Kidney (tissue), 14 donors: ENCODE results near the gene JAKMIP1. TPM values are rescaled to one million over a fixed set of nuclear protein-coding genes. Genes with fewer than 3 reads are reported as not detected.
A peak's percentile ranks its signal among the peaks of the same experiment; 100 is the strongest.

Experiments used
- DNase-seq, 5 donors: peaks; one replicate each; pipeline ENCODE4 v3.0.0-alpha.2; 2013 to 2020
- FAIRE-seq: peaks from 2 replicates; lab custom pipeline; 2012; peaks lifted over from hg19 to GRCh38; lab: Jason Lieb, UNC
- H3K27ac ChIP-seq, 2 donors: one replicate each; pipeline ENCODE4 v1.7.0; 2013; ENCODE audit warnings: low read depth in 2 of 2, low read length in 2 of 2, inconsistent platforms in 1 of 2
- H3K27me3 ChIP-seq: one replicate; pipeline ENCODE4 v1.7.1; 2013; ENCODE audit warnings: low read length, inconsistent platforms; ENCODE audit not compliant: control insufficient read depth, insufficient read depth
- H3K36me3 ChIP-seq, 3 donors: one replicate each; pipeline versions ENCODE4 v1.7.0 to v1.7.1; 2013; ENCODE audit warnings: low read length in 3 of 3, control low read depth in 1 of 3, inconsistent platforms in 1 of 3; ENCODE audit not compliant: insufficient read depth in 3 of 3, control insufficient read depth in 2 of 3
- H3K4me1 ChIP-seq, 3 donors: one replicate each; pipeline versions ENCODE4 v1.7.0 to v1.7.1; 2013; ENCODE audit warnings: low read length in 3 of 3, inconsistent platforms in 1 of 3, low read depth in 1 of 3; ENCODE audit not compliant: control insufficient read depth in 2 of 3, insufficient read depth in 2 of 3
- H3K4me3 ChIP-seq, 3 donors: one replicate each; pipeline versions ENCODE4 v1.7.0 to v1.8.1; 2013; ENCODE audit warnings: low read length in 3 of 3, control low read depth in 1 of 3, inconsistent platforms in 1 of 3
- H3K9ac ChIP-seq, 3 donors: one replicate each; pipeline versions ENCODE4 v1.7.0 to v1.7.1; 2013; ENCODE audit warnings: low read length in 3 of 3, control low read depth in 1 of 3, inconsistent platforms in 1 of 3
- H3K9me3 ChIP-seq, 3 donors: one replicate each; pipeline versions ENCODE4 v1.7.0 to v1.7.1; 2013; ENCODE audit warnings: low read length in 3 of 3, control low read depth in 1 of 3, inconsistent platforms in 1 of 3; ENCODE audit not compliant: control insufficient read depth in 2 of 3, insufficient read depth in 1 of 3
- intact Hi-C: fragments of 100-400 bp; cut with DNase I; formaldehyde crosslinking; loops from one replicate; pipeline ENCODE4 v1.11.1; 2022
- polyA plus RNA-seq: library from polyadenylated mRNA; stranded (reverse); fragments of 350-450 nt; fragmentation: Illumina TruSeq; extraction: RNeasy Lipid Tissue Mini Kit (QIAGEN cat#74804); gene quantifications from one replicate; pipeline ENCODE4 v1.2.3, GENCODE V29; 2014; ENCODE audit warnings: low read depth, low replicate concordance; ENCODE audit not compliant: insufficient read depth
- total RNA-seq: library from RNA; stranded (reverse); fragmentation: NEBNext Ultra II Directional; extraction: Animal tissue kit (Norgen Biotek cat#: 25700); gene quantifications from one replicate; pipeline ENCODE4 v1.2.1, GENCODE V29; 2021
- TF ChIP-seq, protein P1 (sequence below): IDR thresholded peaks from 3 replicates; pipeline ENCODE4 v1.5.1; 2012; ENCODE audit warnings: mild to moderate bottlenecking, moderate library complexity, borderline replicate concordance; ENCODE audit not compliant: insufficient read depth; ENCODE audit errors: extremely low read depth
- donor health status: control.
- donor health status: control.
- donor health status: control.
- donor health status: control.
- donor health status: control.
- donor health status: DM: yes; HTN: yes; CAD: no.
- donor health status: Normal renal cell carcinoma (clear cell type).

The JAKMIP1 gene
- total and polyA plus RNA-seq, 2 donors from 2014 or later = 0.69 TPM; not detected in 1

DNA sequence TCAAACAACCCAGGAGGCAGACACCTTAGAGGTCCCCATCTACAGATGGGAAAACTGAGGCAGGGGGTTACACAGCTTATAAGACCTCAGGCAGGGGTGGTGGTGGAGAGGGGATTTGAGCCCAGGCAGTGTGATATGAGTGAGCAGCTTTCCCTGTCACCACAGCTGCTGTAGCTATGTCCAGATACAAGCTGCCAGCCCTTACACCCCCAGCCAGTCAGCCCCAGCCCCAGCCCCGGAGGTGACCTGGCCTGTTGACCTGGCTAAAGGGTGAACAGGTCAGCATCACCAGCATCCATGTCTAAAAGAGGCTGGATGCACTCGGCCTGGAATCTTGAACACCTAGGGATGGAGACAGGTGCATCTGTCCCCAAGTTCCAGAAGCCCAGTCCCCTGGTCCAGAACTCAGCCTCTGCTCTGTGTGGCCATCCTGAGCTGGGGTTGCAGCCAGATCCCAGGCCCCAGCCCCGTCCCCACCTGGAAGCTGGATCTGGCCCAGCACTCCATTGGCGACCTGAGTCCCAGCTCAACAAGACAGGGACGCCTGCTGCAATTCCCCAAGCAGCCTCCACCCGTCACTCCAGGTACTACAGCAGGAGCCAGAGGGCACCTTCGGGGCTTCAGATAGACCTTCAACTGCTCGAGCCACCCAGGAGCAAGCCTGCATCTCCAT lies 89.5 kb downstream of the JAKMIP1 start:
- peaks cover 2% of the 10 kb centered on the region for H3K27me3 ChIP-seq
- H3K9me3 ChIP-seq = no peaks in the 10 kb centered on the region
- H3K36me3 ChIP-seq = no peaks in the 10 kb centered on the region
- H3K4me3 ChIP-seq = no peak overlapping the region
- no peak overlapping the region for H3K27ac ChIP-seq
- TF ChIP-seq, protein P1, sequence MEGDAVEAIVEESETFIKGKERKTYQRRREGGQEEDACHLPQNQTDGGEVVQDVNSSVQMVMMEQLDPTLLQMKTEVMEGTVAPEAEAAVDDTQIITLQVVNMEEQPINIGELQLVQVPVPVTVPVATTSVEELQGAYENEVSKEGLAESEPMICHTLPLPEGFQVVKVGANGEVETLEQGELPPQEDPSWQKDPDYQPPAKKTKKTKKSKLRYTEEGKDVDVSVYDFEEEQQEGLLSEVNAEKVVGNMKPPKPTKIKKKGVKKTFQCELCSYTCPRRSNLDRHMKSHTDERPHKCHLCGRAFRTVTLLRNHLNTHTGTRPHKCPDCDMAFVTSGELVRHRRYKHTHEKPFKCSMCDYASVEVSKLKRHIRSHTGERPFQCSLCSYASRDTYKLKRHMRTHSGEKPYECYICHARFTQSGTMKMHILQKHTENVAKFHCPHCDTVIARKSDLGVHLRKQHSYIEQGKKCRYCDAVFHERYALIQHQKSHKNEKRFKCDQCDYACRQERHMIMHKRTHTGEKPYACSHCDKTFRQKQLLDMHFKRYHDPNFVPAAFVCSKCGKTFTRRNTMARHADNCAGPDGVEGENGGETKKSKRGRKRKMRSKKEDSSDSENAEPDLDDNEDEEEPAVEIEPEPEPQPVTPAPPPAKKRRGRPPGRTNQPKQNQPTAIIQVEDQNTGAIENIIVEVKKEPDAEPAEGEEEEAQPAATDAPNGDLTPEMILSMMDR = no peak
- FAIRE-seq (no peak), DNase-seq (peak in 1 of 5 donors; percentile 30)
- H3K9ac ChIP-seq = no peak overlapping the region
- no peaks in the 10 kb centered on the region for H3K4me1 ChIP-seq
- intact Hi-C loops = no loop called here

DNA sequence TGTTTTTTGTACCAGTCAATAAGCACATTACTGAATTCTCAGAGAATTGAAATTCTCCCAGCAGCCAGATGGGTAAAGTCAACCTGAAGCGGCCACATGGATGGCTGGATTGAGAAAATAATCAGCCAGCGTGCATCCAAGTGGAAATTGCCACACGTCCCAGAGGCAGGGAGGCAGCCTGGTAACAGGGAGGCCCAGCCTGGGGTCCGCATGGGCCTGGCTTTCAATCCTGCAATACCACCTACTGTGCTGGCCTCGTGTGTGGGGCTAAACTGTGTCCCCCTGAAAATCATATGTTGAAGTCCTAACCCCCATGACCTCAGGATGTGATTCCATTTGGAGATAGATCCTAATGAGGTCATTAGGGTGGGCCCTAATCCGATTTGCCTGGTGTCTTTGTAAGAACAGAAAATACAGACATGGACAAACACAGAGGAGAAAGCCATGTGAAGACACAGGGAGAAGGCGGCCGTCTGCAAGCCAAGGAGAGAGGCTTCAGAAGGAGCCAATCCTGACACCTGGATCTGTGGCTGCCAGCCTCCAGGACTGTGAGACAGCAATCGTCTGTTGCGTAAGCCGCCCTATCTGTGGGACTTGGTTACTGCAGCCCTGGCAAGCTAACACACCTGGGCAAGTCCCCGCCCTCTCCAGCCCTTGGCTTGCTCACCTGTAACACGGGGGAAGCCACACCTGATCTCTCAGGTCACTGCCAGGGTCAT lies 90.3 kb downstream of the JAKMIP1 start:
- TF ChIP-seq, protein P1 = no peak
- Histone ChIP-seq H3K27me3 (peaks cover 2% of the 10 kb centered on the region), H3K36me3 (no peaks in the 10 kb centered on the region), H3K27ac (no peak overlapping the region), H3K4me1 (no peaks in the 10 kb centered on the region), H3K4me3 (no peak overlapping the region), H3K9ac (no peak overlapping the region), H3K9me3 (no peaks in the 10 kb centered on the region)
- intact Hi-C loops = no loop called here
- DNase-seq (peak in 2 of 5 donors; percentile 6 to 49), FAIRE-seq (no peak)

DNA sequence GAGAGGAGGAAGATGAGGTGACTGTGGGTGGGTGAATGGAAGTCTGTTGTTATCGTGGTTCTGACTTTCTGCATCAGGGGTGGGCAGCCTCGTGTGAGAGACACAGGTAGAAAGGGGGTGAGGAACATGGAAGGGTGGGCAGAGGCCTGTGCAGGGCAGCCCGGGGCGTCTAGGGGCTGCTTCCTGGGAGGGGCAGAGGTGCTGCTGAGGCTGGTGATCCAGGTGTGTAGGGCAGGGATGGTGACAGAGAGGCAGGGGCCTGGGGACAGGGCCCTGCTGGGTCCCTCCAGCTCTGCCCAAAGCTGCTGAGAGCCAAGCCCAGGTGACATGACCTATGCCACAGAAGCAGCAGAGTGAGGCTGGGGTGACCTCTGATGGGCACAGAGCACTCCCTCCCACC lies 92.5 kb downstream of the JAKMIP1 start:
- H3K9me3 ChIP-seq = no peaks in the 10 kb centered on the region
- peaks cover 2% of the 10 kb centered on the region for H3K27me3 ChIP-seq
- TF ChIP-seq, protein P1 = no peak
- H3K4me3 ChIP-seq = no peak overlapping the region
- no peaks in the 10 kb centered on the region for H3K4me1 ChIP-seq
- DNase-seq (peak in 1 of 5 donors; percentile 22), FAIRE-seq (no peak)
- H3K9ac ChIP-seq = no peak overlapping the region
- intact Hi-C loops = no loop called here
- H3K27ac ChIP-seq = no peak overlapping the region
- no peaks in the 10 kb centered on the region for H3K36me3 ChIP-seq
